ENCODE data around the gene CLPSL2. TPM values are rescaled to one million over a fixed set of nuclear protein-coding genes. Genes with fewer than 3 reads are reported as not detected.

The CLPSL2 gene
- total RNA-seq, 2 donors from 2014 or later = 1.1 to 2.1 TPM

- Histone ChIP-seq H3K9ac (ENCODE audit: extremely low read depth, low read length, poor library complexity, severe bottlenecking) (no peak overlapping the region), H3K27ac (ENCODE audit: low read depth, low read length) (no peak overlapping the region), H3K9me3 (ENCODE audit: control insufficient read depth, low read length) (no peaks in the 10 kb centered on the region), H3K4me1 (ENCODE audit: control insufficient read depth, insufficient read depth, low read length) (no peaks in the 10 kb centered on the region), H3K27me3 (ENCODE audit: control insufficient read depth, insufficient read depth, low read length, poor library complexity, severe bottlenecking) (no peaks in the 10 kb centered on the region), H3K36me3 (ENCODE audit: control insufficient read depth, insufficient read depth, low read length) (no peaks in the 10 kb centered on the region), H3K4me3 (ENCODE audit: low read length) (no peak overlapping the region)
- H3K27ac Mint-ChIP-seq = no peak overlapping the region
- TF ChIP-seq, protein P1, sequence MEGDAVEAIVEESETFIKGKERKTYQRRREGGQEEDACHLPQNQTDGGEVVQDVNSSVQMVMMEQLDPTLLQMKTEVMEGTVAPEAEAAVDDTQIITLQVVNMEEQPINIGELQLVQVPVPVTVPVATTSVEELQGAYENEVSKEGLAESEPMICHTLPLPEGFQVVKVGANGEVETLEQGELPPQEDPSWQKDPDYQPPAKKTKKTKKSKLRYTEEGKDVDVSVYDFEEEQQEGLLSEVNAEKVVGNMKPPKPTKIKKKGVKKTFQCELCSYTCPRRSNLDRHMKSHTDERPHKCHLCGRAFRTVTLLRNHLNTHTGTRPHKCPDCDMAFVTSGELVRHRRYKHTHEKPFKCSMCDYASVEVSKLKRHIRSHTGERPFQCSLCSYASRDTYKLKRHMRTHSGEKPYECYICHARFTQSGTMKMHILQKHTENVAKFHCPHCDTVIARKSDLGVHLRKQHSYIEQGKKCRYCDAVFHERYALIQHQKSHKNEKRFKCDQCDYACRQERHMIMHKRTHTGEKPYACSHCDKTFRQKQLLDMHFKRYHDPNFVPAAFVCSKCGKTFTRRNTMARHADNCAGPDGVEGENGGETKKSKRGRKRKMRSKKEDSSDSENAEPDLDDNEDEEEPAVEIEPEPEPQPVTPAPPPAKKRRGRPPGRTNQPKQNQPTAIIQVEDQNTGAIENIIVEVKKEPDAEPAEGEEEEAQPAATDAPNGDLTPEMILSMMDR (conservative IDR thresholded peaks at IDR 0.05) = no peak
- peaks cover 16% of the 10 kb centered on the region for H3K27me3 Mint-ChIP-seq (ENCODE audit: insufficient read depth)
- WGBS, 2 experiments (ENCODE audit: insufficient coverage in 1 of 2, insufficient read length in 1 of 2) = 73 to 76% methylated on average over 3 to 4 of the region's 4 CpGs
- no peak overlapping the region for H3K4me3 Mint-ChIP-seq
- no peaks in the 10 kb centered on the region for H3K36me3 Mint-ChIP-seq (ENCODE audit: low read depth)
- H3K4me1 Mint-ChIP-seq = no peaks in the 10 kb centered on the region
- no peak for DNase-seq
- no peaks in the 10 kb centered on the region for H3K9me3 Mint-ChIP-seq
These were observed 12.1 kb downstream of the CLPSL2 start for GRCh38 chr6:35788423-35788982.

- H3K27ac Mint-ChIP-seq = no peak overlapping the region
- Histone ChIP-seq H3K27ac (ENCODE audit: low read depth, low read length) (no peak overlapping the region), H3K9me3 (ENCODE audit: control insufficient read depth, low read length) (no peaks in the 10 kb centered on the region), H3K27me3 (ENCODE audit: control insufficient read depth, insufficient read depth, low read length, poor library complexity, severe bottlenecking) (no peaks in the 10 kb centered on the region), H3K9ac (ENCODE audit: extremely low read depth, low read length, poor library complexity, severe bottlenecking) (no peak overlapping the region), H3K4me1 (ENCODE audit: control insufficient read depth, insufficient read depth, low read length) (no peaks in the 10 kb centered on the region), H3K4me3 (ENCODE audit: low read length) (no peak overlapping the region), H3K36me3 (ENCODE audit: control insufficient read depth, insufficient read depth, low read length) (no peaks in the 10 kb centered on the region)
- peaks cover 17% of the 10 kb centered on the region for H3K27me3 Mint-ChIP-seq (ENCODE audit: insufficient read depth)
- no peaks in the 10 kb centered on the region for H3K9me3 Mint-ChIP-seq
- H3K36me3 Mint-ChIP-seq (ENCODE audit: low read depth) = no peaks in the 10 kb centered on the region
- TF ChIP-seq, protein P1 (conservative IDR thresholded peaks at IDR 0.05) = no peak
- DNase-seq = no peak
- no peaks in the 10 kb centered on the region for H3K4me1 Mint-ChIP-seq
- no peak overlapping the region for H3K4me3 Mint-ChIP-seq
- 84 to 88% methylated on average over 5 of the region's 5 CpGs for WGBS, 2 experiments (ENCODE audit: insufficient coverage in 1 of 2, insufficient read length in 1 of 2)
These were observed 14.3 kb downstream of the CLPSL2 start for GRCh38 chr6:35790683-35791082.

- no peaks in the 10 kb centered on the region for H3K9me3 Mint-ChIP-seq
- peaks cover 7% of the 10 kb centered on the region for H3K4me1 Mint-ChIP-seq
- Histone ChIP-seq H3K27ac (ENCODE audit: low read depth, low read length) (no peak overlapping the region), H3K4me1 (ENCODE audit: control insufficient read depth, insufficient read depth, low read length) (no peaks in the 10 kb centered on the region), H3K4me3 (ENCODE audit: low read length) (no peak overlapping the region), H3K36me3 (ENCODE audit: control insufficient read depth, insufficient read depth, low read length) (no peaks in the 10 kb centered on the region), H3K27me3 (ENCODE audit: control insufficient read depth, insufficient read depth, low read length, poor library complexity, severe bottlenecking) (no peaks in the 10 kb centered on the region), H3K9ac (ENCODE audit: extremely low read depth, low read length, poor library complexity, severe bottlenecking) (no peak overlapping the region), H3K9me3 (ENCODE audit: control insufficient read depth, low read length) (no peaks in the 10 kb centered on the region)
- H3K36me3 Mint-ChIP-seq (ENCODE audit: low read depth) = no peaks in the 10 kb centered on the region
- H3K4me3 Mint-ChIP-seq = no peak overlapping the region
- 95 to 97% methylated on average over 14 to 17 of the region's 17 CpGs for WGBS, 2 experiments (ENCODE audit: insufficient coverage in 1 of 2, insufficient read length in 1 of 2)
- H3K27me3 Mint-ChIP-seq (ENCODE audit: insufficient read depth) = peaks cover 2% of the 10 kb centered on the region
- TF ChIP-seq, protein P1 (conservative IDR thresholded peaks at IDR 0.05) = no peak
- no peak overlapping the region for H3K27ac Mint-ChIP-seq
- DNase-seq = no peak
These were observed 18.4 kb downstream of the CLPSL2 start for GRCh38 chr6:35794536-35795452.

Measured in endodermal cell (in vitro differentiated cells).